Measurements from ENCODE around the gene ADPRHL1.

Gene ADPRHL1

DNA sequence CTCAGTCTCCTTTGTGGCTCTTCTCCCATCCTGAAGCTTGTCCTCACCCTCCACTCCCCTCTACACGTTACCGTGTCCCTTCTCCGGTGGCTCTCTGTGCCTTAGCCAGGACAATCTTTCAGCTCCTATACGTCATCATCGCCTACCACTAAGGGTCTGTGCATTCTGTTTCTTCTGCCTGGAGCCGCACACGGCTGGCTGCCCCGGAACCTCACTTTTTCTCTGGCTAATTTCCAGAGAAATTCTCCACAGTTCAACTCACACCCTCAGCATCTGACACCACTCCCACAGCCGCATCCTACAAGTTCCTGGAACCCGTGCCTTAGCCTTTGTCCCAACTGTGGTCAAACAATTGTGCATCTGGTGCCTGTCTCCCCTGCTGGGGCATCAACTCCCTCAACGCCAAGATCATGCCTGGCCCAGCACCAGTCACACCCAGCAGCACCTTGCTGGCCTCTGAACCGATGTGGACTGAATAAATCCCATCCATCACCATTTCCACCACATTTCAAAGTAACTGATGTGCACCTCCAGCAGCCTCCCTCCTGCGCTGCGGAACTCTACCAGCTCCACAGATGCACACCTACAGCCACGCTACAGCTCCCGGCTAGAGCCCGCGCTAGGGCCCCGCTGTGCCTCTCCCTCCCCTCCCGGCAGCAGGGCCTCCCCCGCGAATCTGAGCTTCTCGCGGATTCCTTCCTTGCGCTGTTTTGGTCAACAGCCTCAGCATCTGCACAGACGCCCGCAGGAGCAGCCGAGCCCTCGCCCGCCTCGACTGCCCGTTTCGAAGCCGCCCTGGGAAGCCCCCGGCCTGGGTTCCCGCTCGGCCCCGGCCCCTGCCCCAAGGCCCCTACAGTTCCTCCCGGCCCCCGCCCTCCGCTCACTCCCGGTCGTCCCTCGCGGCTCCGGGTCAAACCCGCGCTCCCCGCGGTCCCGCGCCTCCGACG, 36.5 kb upstream of the ADPRHL1 start:
- peak; percentile 70 for DNase-seq (ENCODE audit: low spot score)
- in situ Hi-C loops (cut with MboI; ENCODE audit: low pct_unique_long_range_greater_than_20kb, low sequenced_read_pairs, unreplicated experiment), result no loop called here
- no peak for TF ChIP-seq CTCF (IDR thresholded peaks at IDR 0.05; ENCODE audit: extremely low read depth, insufficient read depth, missing control alignments)

- in situ Hi-C loops (cut with MboI; ENCODE audit: low pct_unique_long_range_greater_than_20kb, low sequenced_read_pairs, unreplicated experiment), result no loop called here
- no peak for DNase-seq (ENCODE audit: low spot score)
- TF ChIP-seq CTCF (IDR thresholded peaks at IDR 0.05; ENCODE audit: extremely low read depth, insufficient read depth, missing control alignments), result no peak
Observed at GRCh38 chr13:113489171-113489548, 35.9 kb upstream of the ADPRHL1 start.

GRCh38 chr13:113488283-113488682, 35.0 kb upstream of the ADPRHL1 start:
- TF ChIP-seq CTCF (IDR thresholded peaks at IDR 0.05; ENCODE audit: extremely low read depth, insufficient read depth, missing control alignments), result no peak
- DNase-seq (ENCODE audit: low spot score), result no peak
- in situ Hi-C loops (cut with MboI; ENCODE audit: low pct_unique_long_range_greater_than_20kb, low sequenced_read_pairs, unreplicated experiment), result no loop called here

- DNase-seq (ENCODE audit: low spot score), result no peak
- TF ChIP-seq CTCF (IDR thresholded peaks at IDR 0.05; ENCODE audit: extremely low read depth, insufficient read depth, missing control alignments), result no peak
- in situ Hi-C loops (cut with MboI; ENCODE audit: low pct_unique_long_range_greater_than_20kb, low sequenced_read_pairs, unreplicated experiment), result no loop called here
Observed at GRCh38 chr13:113486698-113487097, 33.4 kb upstream of the ADPRHL1 start.

GRCh38 chr13:113485545-113485944, 32.3 kb upstream of the ADPRHL1 start:
- no peak for DNase-seq (ENCODE audit: low spot score)
- in situ Hi-C loops (cut with MboI; ENCODE audit: low pct_unique_long_range_greater_than_20kb, low sequenced_read_pairs, unreplicated experiment), result no loop called here
- no peak for TF ChIP-seq CTCF (IDR thresholded peaks at IDR 0.05; ENCODE audit: extremely low read depth, insufficient read depth, missing control alignments)

- TF ChIP-seq CTCF (IDR thresholded peaks at IDR 0.05; ENCODE audit: extremely low read depth, insufficient read depth, missing control alignments), result no peak
- DNase-seq (ENCODE audit: low spot score), result no peak
- in situ Hi-C loops (cut with MboI; ENCODE audit: low pct_unique_long_range_greater_than_20kb, low sequenced_read_pairs, unreplicated experiment), result no loop called here
Observed at GRCh38 chr13:113483504-113484293, 30.4 kb upstream of the ADPRHL1 start.

Data from GM13977 (cell line).